Testis (tissue), 2 donors: ENCODE data around the gene NFIB.

Source experiments
- CTCF ChIP-seq, 3 experiments: fragments of 450-650 bp in 2 of 3; fragments of 200-600 bp in 1 of 3; sonication (generic) in 1 of 3; IDR thresholded peaks; one replicate each; pipeline ENCODE4 v1.5.1; 2016 to 2019; ENCODE audit warnings: antibody characterized with exemption in 3 of 3, mild to moderate bottlenecking in 2 of 3, moderate library complexity in 1 of 3
- POLR2A ChIP-seq: fragments of 450-650 bp; IDR thresholded peaks from one replicate; pipeline ENCODE4 v1.6.1; 2017; ENCODE audit warnings: antibody characterized with exemption, mild to moderate bottlenecking, moderate library complexity

- no peak for TF ChIP-seq CTCF (IDR thresholded peaks at IDR 0.05)
- TF ChIP-seq POLR2A, result no peak
Measured at GRCh38 chr9:14051419-14051818, 262.5 kb downstream of the NFIB start.
